T-helper 2 cell treated with Interferon-gamma antibody and Interleukin-4, amounts not matched to agents 5 μg/mL and 100 μg/mL, for 36 hours (primary cell): ENCODE measurements around the gene GRIN2A.

Source experiments
- DNase-seq: peaks from one replicate; pipeline ENCODE4 v3.0.0; 2021; ENCODE audit warnings: low spot score
- H3K27ac Mint-ChIP-seq: one replicate; pipeline ENCODE4 v1.8.0; 2021; ENCODE audit warnings: mild to moderate bottlenecking, mixed read lengths
- H3K27me3 Mint-ChIP-seq: one replicate; pipeline ENCODE4 v1.8.0; 2021; ENCODE audit warnings: low read depth, mixed read lengths
- H3K36me3 Mint-ChIP-seq: one replicate; pipeline ENCODE4 v1.8.0; 2021; ENCODE audit warnings: low read depth, mixed read lengths
- H3K4me1 Mint-ChIP-seq: one replicate; pipeline ENCODE4 v1.8.0; 2021; ENCODE audit warnings: low read depth, mixed read lengths
- H3K4me3 Mint-ChIP-seq: one replicate; pipeline ENCODE4 v1.8.0; 2022; ENCODE audit warnings: mild to moderate bottlenecking, moderate library complexity, mixed read lengths
- H3K9me3 Mint-ChIP-seq: one replicate; pipeline ENCODE4 v1.8.0; 2021; ENCODE audit warnings: mixed read lengths

Gene GRIN2A

DNA sequence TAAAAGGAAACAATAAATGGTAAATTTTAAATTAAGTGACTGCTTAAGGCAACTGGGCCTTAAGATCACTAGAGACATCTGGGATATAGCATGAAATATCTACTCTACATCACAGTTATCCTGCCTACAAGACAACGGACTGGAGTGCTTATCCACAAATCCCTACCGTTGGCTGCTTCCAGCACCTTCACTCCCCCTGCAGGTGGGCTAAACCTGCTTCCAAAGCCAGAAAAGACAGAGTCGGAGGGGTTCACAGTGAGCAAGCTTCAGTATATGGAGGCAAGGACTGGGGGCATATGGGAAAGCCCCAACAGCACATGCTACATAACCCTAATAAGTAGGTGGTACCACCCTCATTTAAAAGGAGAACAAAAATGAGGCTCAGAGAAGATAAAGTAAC is 45.3 kb downstream of the GRIN2A start:
- DNase-seq: no peak
- Mint-ChIP-seq H3K27ac (no peak overlapping the region), H3K36me3 (no peaks in the 10 kb centered on the region), H3K4me1 (no peaks in the 10 kb centered on the region), H3K27me3 (no peaks in the 10 kb centered on the region), H3K9me3 (no peaks in the 10 kb centered on the region), H3K4me3 (no peak overlapping the region)

DNA sequence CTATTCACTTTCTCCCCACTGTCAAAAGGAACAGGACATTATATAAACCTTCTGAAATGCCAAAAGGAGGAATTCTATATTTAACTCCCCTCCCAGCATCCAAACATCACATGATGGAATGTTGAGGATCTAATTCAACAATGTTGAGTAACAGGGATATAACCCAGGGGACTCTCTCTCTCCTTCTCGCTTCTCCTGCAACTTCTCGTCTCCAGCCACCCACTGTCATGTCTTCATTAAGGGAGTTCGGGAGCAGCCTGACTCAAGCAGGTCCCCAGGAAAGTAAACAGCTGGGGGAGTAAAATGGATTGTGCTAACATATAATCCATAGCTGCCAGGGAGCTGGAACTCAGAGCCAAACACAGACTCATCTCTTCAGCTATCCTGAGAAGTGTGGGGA is 51.7 kb downstream of the GRIN2A start:
- no peak for DNase-seq
- H3K27me3 Mint-ChIP-seq: no peaks in the 10 kb centered on the region
- H3K4me1 Mint-ChIP-seq: no peaks in the 10 kb centered on the region
- no peak overlapping the region for H3K4me3 Mint-ChIP-seq
- H3K9me3 Mint-ChIP-seq: no peaks in the 10 kb centered on the region
- H3K27ac Mint-ChIP-seq: no peak overlapping the region
- H3K36me3 Mint-ChIP-seq: no peaks in the 10 kb centered on the region

DNA sequence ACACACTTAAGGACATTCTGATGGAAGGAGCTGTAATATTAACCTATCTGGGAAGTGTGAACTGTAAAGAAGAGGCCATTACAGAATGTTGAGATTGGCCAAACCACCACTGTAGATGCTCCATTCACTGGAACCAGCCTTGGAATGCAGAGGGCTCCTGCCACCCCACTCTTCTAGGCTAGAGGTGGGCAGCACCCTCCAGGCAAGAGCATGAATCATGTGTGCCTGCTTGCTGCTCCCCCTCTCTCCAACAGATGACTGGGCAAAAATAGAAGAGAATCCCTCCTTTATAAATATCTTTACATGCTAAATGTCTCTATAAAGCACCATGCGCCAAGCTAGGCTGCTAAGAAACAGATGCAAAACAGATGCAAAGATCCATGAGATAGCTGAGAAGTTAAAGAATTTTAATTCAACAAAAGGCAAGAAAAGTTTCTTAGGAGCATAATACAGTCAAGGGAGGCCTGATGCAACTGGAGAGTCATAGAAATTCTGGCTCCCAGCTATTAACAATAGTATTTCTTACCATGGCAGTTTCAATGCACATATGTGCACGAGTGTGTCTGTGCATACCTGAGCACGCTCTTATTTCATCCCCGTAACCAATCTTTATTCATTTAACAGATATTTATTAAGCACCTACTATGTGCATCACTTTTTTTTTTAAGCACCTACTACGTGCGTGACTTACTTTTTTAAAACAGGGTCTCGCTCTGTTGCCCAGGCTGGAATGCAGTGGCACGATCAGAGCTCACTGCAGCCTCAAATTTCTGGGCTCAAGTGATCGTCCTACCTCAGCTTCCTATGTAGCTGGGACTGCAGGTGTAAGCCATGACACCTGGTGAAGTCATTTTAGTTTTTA is 53.6 kb downstream of the GRIN2A start:
- Mint-ChIP-seq H3K9me3 (no peaks in the 10 kb centered on the region), H3K36me3 (no peaks in the 10 kb centered on the region), H3K27me3 (no peaks in the 10 kb centered on the region), H3K4me3 (no peak overlapping the region), H3K4me1 (no peaks in the 10 kb centered on the region), H3K27ac (no peak overlapping the region)
- DNase-seq: no peak

DNA sequence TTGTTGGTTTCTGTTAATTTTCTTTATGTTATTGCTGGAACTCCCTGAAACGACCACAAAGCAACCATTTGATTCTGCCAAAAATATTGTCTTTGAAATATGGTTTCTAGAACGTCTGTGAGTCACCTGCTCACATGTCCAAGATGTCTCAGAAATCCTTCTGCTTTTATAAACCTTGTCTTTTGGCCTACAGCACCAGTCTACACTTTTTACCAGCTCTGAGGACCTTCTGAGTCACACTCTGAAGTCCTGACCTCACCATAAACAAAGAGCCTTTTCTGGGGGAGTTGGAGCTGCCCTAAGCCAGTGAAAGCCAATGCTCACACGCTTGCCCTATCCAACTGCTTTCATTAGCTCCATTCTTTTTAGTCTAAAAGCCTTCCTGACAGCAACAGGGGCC is 55.5 kb downstream of the GRIN2A start:
- no peak for DNase-seq
- H3K4me3 Mint-ChIP-seq: no peak overlapping the region
- no peak overlapping the region for H3K27ac Mint-ChIP-seq
- H3K9me3 Mint-ChIP-seq: no peaks in the 10 kb centered on the region
- H3K4me1 Mint-ChIP-seq: no peaks in the 10 kb centered on the region
- no peaks in the 10 kb centered on the region for H3K27me3 Mint-ChIP-seq
- H3K36me3 Mint-ChIP-seq: no peaks in the 10 kb centered on the region

GRCh38 chr16:10123141-10123540 is 59.1 kb downstream of the GRIN2A start:
- DNase-seq: no peak
- H3K27me3 Mint-ChIP-seq: no peaks in the 10 kb centered on the region
- no peak overlapping the region for H3K27ac Mint-ChIP-seq
- no peaks in the 10 kb centered on the region for H3K4me1 Mint-ChIP-seq
- H3K4me3 Mint-ChIP-seq: no peak overlapping the region
- H3K36me3 Mint-ChIP-seq: no peaks in the 10 kb centered on the region
- no peaks in the 10 kb centered on the region for H3K9me3 Mint-ChIP-seq

DNA sequence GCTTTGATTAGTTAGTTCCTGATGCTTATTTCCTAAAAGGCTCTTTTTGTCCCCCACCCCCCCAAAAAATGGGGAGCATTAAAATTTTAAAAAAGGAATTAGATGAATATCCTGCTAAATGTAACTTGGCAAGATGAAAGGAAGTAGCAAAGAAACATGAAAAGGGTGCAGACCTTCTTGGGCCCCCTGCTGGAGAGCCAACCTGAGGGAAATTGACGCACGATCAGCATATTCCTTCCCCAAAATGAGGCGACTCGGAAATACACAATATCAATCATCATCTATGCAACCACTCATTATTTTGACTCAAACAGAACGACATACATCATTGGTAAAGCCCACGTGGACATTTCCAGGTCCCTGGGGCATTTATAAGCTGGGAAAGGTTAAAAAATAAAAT is 59.7 kb downstream of the GRIN2A start:
- no peak for DNase-seq
- Mint-ChIP-seq H3K27me3 (no peaks in the 10 kb centered on the region), H3K4me3 (no peak overlapping the region), H3K9me3 (no peaks in the 10 kb centered on the region), H3K36me3 (no peaks in the 10 kb centered on the region), H3K4me1 (no peaks in the 10 kb centered on the region), H3K27ac (no peak overlapping the region)

DNA sequence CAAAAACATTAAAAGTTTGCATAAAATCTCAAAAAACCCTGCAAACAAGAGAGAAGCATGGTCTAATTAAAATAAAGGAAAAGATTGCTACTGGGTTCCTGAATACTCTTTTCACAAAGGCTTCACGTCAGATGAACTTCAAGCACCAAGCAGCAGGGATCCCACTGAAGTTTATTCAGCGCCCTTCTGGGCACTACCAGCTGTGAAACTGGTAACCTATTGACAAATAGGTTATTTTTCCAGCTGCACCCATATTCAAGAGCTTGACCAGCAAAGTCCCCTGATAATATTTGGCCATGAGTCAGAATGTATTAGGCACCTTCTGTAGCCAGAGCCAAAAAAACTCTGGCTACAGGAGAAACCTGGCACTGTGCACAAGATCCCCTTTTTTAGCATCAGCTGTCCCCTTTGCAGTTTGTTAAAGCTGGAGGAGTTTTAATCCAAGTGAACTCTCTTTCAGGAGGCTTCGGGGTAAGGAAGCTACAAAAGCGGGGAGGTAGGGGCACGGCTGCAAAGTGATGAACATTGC is 60.3 kb downstream of the GRIN2A start:
- Mint-ChIP-seq H3K27ac (no peak overlapping the region), H3K4me1 (no peaks in the 10 kb centered on the region), H3K36me3 (no peaks in the 10 kb centered on the region), H3K27me3 (no peaks in the 10 kb centered on the region), H3K4me3 (no peak overlapping the region), H3K9me3 (no peaks in the 10 kb centered on the region)
- DNase-seq: no peak

DNA sequence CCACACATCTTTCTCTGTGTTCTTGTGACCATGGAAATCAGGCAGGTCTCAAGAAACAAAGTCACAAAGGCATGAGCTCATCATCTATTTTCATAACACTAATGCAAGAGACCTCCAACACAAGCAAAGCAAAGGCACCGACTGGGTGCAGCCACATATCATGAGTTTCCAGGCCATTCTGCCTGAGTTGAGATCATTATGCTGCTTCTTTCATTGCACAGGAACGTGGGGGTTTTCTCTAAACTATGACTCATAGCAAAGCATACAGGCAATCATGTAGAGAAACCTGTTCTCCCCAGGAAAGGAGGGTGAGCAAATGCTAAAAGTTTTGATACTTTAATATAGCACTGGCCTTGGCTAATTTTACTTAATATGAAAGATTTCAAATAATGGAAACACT is 60.7 kb downstream of the GRIN2A start:
- no peak for DNase-seq
- H3K36me3 Mint-ChIP-seq: no peaks in the 10 kb centered on the region
- H3K4me3 Mint-ChIP-seq: no peak overlapping the region
- no peaks in the 10 kb centered on the region for H3K27me3 Mint-ChIP-seq
- no peaks in the 10 kb centered on the region for H3K4me1 Mint-ChIP-seq
- H3K9me3 Mint-ChIP-seq: no peaks in the 10 kb centered on the region
- H3K27ac Mint-ChIP-seq: no peak overlapping the region

GRCh38 chr16:10120953-10121352 is 61.3 kb downstream of the GRIN2A start:
- H3K36me3 Mint-ChIP-seq: no peaks in the 10 kb centered on the region
- no peaks in the 10 kb centered on the region for H3K4me1 Mint-ChIP-seq
- no peaks in the 10 kb centered on the region for H3K9me3 Mint-ChIP-seq
- no peaks in the 10 kb centered on the region for H3K27me3 Mint-ChIP-seq
- H3K27ac Mint-ChIP-seq: no peak overlapping the region
- no peak overlapping the region for H3K4me3 Mint-ChIP-seq
- DNase-seq: no peak

GRCh38 chr16:10114409-10114808 is 67.8 kb downstream of the GRIN2A start:
- no peak overlapping the region for H3K27ac Mint-ChIP-seq
- no peak for DNase-seq
- no peaks in the 10 kb centered on the region for H3K4me1 Mint-ChIP-seq
- no peaks in the 10 kb centered on the region for H3K9me3 Mint-ChIP-seq
- H3K4me3 Mint-ChIP-seq: no peak overlapping the region
- no peaks in the 10 kb centered on the region for H3K27me3 Mint-ChIP-seq
- no peaks in the 10 kb centered on the region for H3K36me3 Mint-ChIP-seq

- Mint-ChIP-seq H3K27me3 (no peaks in the 10 kb centered on the region), H3K36me3 (no peaks in the 10 kb centered on the region), H3K4me3 (no peak overlapping the region), H3K4me1 (no peaks in the 10 kb centered on the region), H3K27ac (no peak overlapping the region), H3K9me3 (no peaks in the 10 kb centered on the region)
- no peak for DNase-seq
Observed at GRCh38 chr16:10113248-10113647, 69.0 kb downstream of the GRIN2A start.

GRCh38 chr16:10112021-10112420 is 70.2 kb downstream of the GRIN2A start:
- H3K4me1 Mint-ChIP-seq: no peaks in the 10 kb centered on the region

DNA sequence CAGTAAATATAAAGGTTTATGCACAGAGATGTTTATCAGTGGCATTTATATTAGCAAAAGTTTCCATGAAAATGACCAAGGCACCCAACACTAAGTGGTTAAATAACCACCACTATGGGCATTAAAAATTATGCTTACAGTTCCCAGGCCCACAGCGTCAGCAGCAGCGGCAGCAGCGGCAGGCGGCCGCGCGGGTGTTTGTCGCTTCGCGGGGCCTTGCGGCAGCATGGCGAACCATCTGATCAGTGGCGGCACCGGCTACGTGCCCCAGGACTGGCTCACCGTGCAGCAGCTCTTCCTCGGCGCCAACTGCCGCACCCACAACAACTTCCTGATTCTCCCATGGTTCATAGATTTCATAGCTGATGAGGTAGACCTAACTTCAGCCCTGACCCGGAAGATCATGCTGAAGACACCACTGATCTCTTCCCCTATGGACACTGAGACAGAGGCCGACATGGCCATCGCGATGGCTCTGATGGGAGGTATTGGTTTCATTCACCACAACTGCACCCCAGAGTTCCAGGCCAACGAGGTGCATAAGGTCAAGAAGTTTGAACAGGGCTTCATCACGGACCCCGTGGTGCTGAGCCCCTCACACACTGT is 71.0 kb downstream of the GRIN2A start:
- H3K4me3 Mint-ChIP-seq: no peak overlapping the region
- H3K36me3 Mint-ChIP-seq: no peaks in the 10 kb centered on the region
- no peaks in the 10 kb centered on the region for H3K4me1 Mint-ChIP-seq
- no peaks in the 10 kb centered on the region for H3K27me3 Mint-ChIP-seq
- no peaks in the 10 kb centered on the region for H3K9me3 Mint-ChIP-seq
- no peak overlapping the region for H3K27ac Mint-ChIP-seq
- no peak for DNase-seq

More at GRCh38 chr16:10112021-10112420, 70.2 kb downstream of the GRIN2A start:
- no peak overlapping the region for H3K4me3 Mint-ChIP-seq
- no peaks in the 10 kb centered on the region for H3K27me3 Mint-ChIP-seq
- DNase-seq: no peak
- no peaks in the 10 kb centered on the region for H3K9me3 Mint-ChIP-seq
- no peaks in the 10 kb centered on the region for H3K36me3 Mint-ChIP-seq
- no peak overlapping the region for H3K27ac Mint-ChIP-seq

DNA sequence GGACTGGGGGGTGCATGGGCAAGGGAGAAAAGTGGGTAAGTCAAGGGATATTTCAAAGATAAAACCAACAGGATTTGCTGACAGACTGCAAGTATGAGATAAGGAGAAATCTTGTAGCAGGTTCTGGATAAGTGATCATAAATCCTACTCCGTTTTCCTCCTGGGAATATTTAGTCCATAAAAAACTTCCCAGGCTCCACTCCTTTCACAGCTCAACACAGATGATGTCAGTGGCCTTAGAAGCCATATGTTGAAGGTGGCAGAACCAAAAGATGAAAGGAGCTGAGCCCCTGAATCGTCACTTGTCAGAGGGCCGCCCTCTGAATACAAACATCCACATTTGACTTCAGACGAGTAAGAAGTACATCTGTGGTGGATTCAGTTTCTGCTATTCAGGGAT is 71.7 kb downstream of the GRIN2A start:
- no peak for DNase-seq
- Mint-ChIP-seq H3K9me3 (no peaks in the 10 kb centered on the region), H3K27ac (no peak overlapping the region), H3K27me3 (no peaks in the 10 kb centered on the region), H3K4me1 (no peaks in the 10 kb centered on the region), H3K36me3 (no peaks in the 10 kb centered on the region), H3K4me3 (no peak overlapping the region)
